Endothelial cell of umbilical vein (primary cell): ENCODE data around the gene PRKAG2. TPM values are rescaled to one million over a fixed set of nuclear protein-coding genes. Genes with fewer than 3 reads are reported as not detected.

Experiments
- BruUV-seq: library from RNA; stranded (reverse); fragments of 400-500 nt; replicated peaks from 2 replicates; lab custom pipeline; 2021; lab: Mats Ljungman, UMichigan
- CTCF ChIA-PET: fragments of 300-600, 350-600 bp; sonication (Branson Sonifier 250); formaldehyde crosslinking; loops from one replicate; lab custom pipeline; 2021; ENCODE audit warnings: antibody characterized with exemption, inconsistent platforms; lab: Charles Lee
- POLR2A ChIA-PET: fragments of 300-600, 350-600 bp; sonication (Branson Sonifier 250); formaldehyde crosslinking; loops from one replicate; lab custom pipeline; 2021; ENCODE audit warnings: antibody characterized with exemption, inconsistent platforms; lab: Charles Lee
- DNase-seq: peaks from one replicate; pipeline ENCODE4 v3.0.0-alpha.2; 2011; ENCODE audit warnings: low read depth, low spot score
- FAIRE-seq: peaks from 2 replicates; lab custom pipeline; 2011; peaks lifted over from hg19 to GRCh38; lab: Jason Lieb, UNC
- H2AFZ ChIP-seq: 2 replicates; pipeline ENCODE4 v1.6.0; 2012; ENCODE audit warnings: low read depth, low read length, control low read depth, inconsistent platforms
- H3K27ac ChIP-seq: 2 replicates; pipeline ENCODE4 v1.5.1; 2011; ENCODE audit warnings: low read depth, mild to moderate bottlenecking, control low read depth, low read length, moderate library complexity; ENCODE audit not compliant: insufficient read depth
- H3K27me3 ChIP-seq, 2 experiments: 2 replicates each; pipeline versions ENCODE4 v1.6.0 to v1.6.1; 2011; ENCODE audit warnings: low read length in 2 of 2, mixed read lengths in 1 of 2; ENCODE audit not compliant: control insufficient read depth in 2 of 2, insufficient read depth in 2 of 2
- H3K36me3 ChIP-seq, 2 experiments: 2 replicates in 1 of 2; 3 replicates in 1 of 2; pipeline ENCODE4 v1.5.1; 2011; ENCODE audit warnings: low read length in 2 of 2, mild to moderate bottlenecking in 1 of 2, moderate library complexity in 1 of 2; ENCODE audit not compliant: control insufficient read depth in 2 of 2, insufficient read depth in 2 of 2; ENCODE audit errors: extremely low read depth in 1 of 2
- H3K4me1 ChIP-seq: 3 replicates; pipeline ENCODE4 v1.5.1; 2011; ENCODE audit warnings: mild to moderate bottlenecking, low read length; ENCODE audit not compliant: control insufficient read depth, insufficient read depth; ENCODE audit errors: extremely low read depth
- H3K4me2 ChIP-seq: 2 replicates; pipeline ENCODE4 v1.6.1; 2011; ENCODE audit warnings: low read length, control low read depth, mixed read lengths; ENCODE audit not compliant: insufficient read depth
- H3K4me3 ChIP-seq, 3 experiments: fragments of 200-600 bp in 1 of 3; sonication (generic), shearing (Covaris generic) in 1 of 3; replicated peaks in 1 of 3; 2 replicates each; pipeline ENCODE4 v1.5.1; 2011 to 2016; ENCODE audit warnings: control low read depth in 3 of 3, low read length in 3 of 3, mild to moderate bottlenecking in 2 of 3, inconsistent platforms in 1 of 3, low read depth in 1 of 3, moderate library complexity in 1 of 3; ENCODE audit not compliant: insufficient read depth in 1 of 3
- H3K79me2 ChIP-seq: 2 replicates; pipeline ENCODE4 v1.6.0; 2012; ENCODE audit warnings: low read length, inconsistent platforms; ENCODE audit not compliant: control insufficient read depth, insufficient read depth
- H3K9ac ChIP-seq: replicated peaks from 2 replicates; pipeline ENCODE3; 2011; ENCODE audit warnings: low read length, control low read depth; ENCODE audit not compliant: insufficient read depth; ENCODE audit errors: extremely low read depth
- H3K9me1 ChIP-seq: replicated peaks from 3 replicates; pipeline ENCODE4 v1.6.0; 2011; ENCODE audit warnings: mild to moderate bottlenecking, low read length; ENCODE audit not compliant: control insufficient read depth, insufficient read depth; ENCODE audit errors: extremely low read depth
- H3K9me3 ChIP-seq: replicated peaks from 2 replicates; pipeline ENCODE4 v1.5.1; 2012; ENCODE audit warnings: low read length, inconsistent platforms; ENCODE audit not compliant: control insufficient read depth, insufficient read depth
- H4K20me1 ChIP-seq: replicated peaks from 2 replicates; pipeline ENCODE3; 2011; ENCODE audit warnings: mild to moderate bottlenecking, low read length; ENCODE audit not compliant: control insufficient read depth, insufficient read depth; ENCODE audit errors: extremely low read depth
- EZH2 ChIP-seq: IDR thresholded peaks from 2 replicates; pipeline ENCODE4 v1.6.1; 2012; ENCODE audit warnings: borderline replicate concordance, low read depth, mild to moderate bottlenecking, moderate library complexity, low read length, inconsistent platforms; ENCODE audit not compliant: severe bottlenecking
- FOS ChIP-seq: IDR thresholded peaks from 2 replicates; pipeline ENCODE4 v1.6.1; 2011; ENCODE audit warnings: mild to moderate bottlenecking, low read length, moderate library complexity, borderline replicate concordance; ENCODE audit not compliant: insufficient read depth
- GATA2 ChIP-seq: IDR thresholded peaks from 2 replicates; pipeline ENCODE4 v1.7.0; 2011; ENCODE audit warnings: low read depth, mild to moderate bottlenecking, moderate library complexity, mixed read lengths, low read length; ENCODE audit not compliant: insufficient read length, insufficient read depth
- JUN ChIP-seq: IDR thresholded peaks from 2 replicates; pipeline ENCODE4 v1.6.1; 2011; ENCODE audit warnings: borderline replicate concordance, low read depth; ENCODE audit not compliant: insufficient read length, insufficient read depth
- MAX ChIP-seq: IDR thresholded peaks from 2 replicates; pipeline ENCODE4 v1.6.1; 2011; ENCODE audit not compliant: insufficient read depth, insufficient read length
- MYC ChIP-seq: IDR thresholded peaks from one replicate; pipeline ENCODE4 v1.6.1; 2011; ENCODE audit warnings: mild to moderate bottlenecking, low read depth, low read length
- POLR2AphosphoS5 ChIP-seq: IDR thresholded peaks from 2 replicates; pipeline ENCODE4 v1.6.1; 2012; ENCODE audit warnings: low read depth, mild to moderate bottlenecking, control low read depth, low read length, moderate library complexity; ENCODE audit not compliant: insufficient read depth
- dilution Hi-C: fragments of 300-500 bp; cut with MboI; formaldehyde crosslinking; loops from one replicate; pipeline ENCODE4 v1.15.0; 2019; ENCODE audit warnings: low sequenced_read_pairs; ENCODE audit not compliant: extremely low pct_ligation_motif_present
- intact Hi-C: fragments of 100-400 bp; cut with micrococcal nuclease; formaldehyde crosslinking; loops from one replicate; pipeline ENCODE4 v1.10.0; 2022
- polyA plus RNA-seq, 4 experiments: library from polyadenylated mRNA; depleted of rRNA in 3 of 4; stranded (reverse) in 3 of 4; unstranded in 1 of 4; fragments of >200 nt; gene quantifications; 2 replicates each; pipeline versions ENCODE4 v1.2.1 to v1.2.3, GENCODE V29; 2011 to 2012; ENCODE audit warnings: missing spikeins in 1 of 4
- total RNA-seq: library from RNA; stranded (reverse); gene quantifications from 2 replicates; pipeline ENCODE4 v1.2.3, GENCODE V29; 2021

PRKAG2 gene
- total and polyA plus RNA-seq, 2 donors (not counting 3 experiments of a cell fraction or from before 2014, with no cell fraction given): 19.3 to 51.5 TPM

DNA sequence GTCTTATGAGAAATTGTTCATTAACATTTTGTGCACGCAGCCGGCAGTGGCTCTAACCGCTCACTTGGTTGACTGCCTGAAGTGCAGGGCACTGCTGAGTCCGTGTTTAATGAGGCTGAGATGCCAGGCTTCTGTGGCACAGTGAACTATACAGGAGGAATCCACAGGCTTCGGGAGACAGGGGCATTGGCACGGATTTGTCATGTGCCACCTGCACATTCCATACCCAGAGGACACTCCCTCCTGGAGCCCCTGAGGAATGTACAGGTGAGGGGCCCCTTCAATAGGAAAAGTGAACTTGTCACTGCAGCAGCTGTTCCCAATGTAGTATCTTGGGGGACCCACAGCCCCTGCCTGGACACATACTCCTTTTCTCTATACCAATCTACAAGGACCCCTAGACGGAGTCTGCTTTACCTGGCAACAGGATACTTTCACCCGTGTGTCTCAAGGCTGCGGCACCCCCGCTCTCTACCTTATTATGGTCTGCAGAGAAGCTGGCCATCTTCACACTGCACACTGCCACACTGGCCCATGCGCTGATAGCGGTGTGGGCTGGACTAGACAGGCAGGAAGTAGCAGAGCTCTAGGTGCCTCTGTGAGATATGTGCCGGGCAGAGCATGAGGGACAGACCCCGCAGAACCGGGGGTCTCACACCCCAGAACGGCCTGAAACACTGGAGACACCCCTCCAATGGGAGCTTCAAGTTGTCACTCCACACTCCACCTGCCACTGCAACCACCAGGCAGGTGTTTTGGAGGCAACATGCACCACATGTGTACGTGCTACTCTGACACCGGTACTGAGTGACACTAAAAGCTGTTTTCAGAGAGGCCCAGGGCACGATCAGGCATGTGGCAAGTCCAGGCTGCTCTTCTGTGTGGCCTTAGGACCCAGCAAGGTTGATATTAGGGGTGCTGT, 285.8 kb downstream of the PRKAG2 start:
- Histone ChIP-seq H3K9me1 (no peaks in the 10 kb centered on the region), H3K4me2 (no peak overlapping the region), H3K4me3 (no peak overlapping the region), H3K79me2 (peaks cover 26% of the 10 kb centered on the region), H3K9me3 (no peaks in the 10 kb centered on the region), H3K27ac (no peak overlapping the region), H3K27me3 (no peaks in the 10 kb centered on the region), H3K9ac (no peak overlapping the region), H3K4me1 (peaks cover 43% of the 10 kb centered on the region), H3K36me3 (peaks cover 0 to 2% of the 10 kb centered on the region in 2 experiments), H2AFZ (no peak overlapping the region), H4K20me1 (no peaks in the 10 kb centered on the region)
- no peak for TF ChIP-seq MYC
- TF ChIP-seq POLR2AphosphoS5: no peak
- TF ChIP-seq MAX: no peak
- no peak for TF ChIP-seq JUN
- no peak for TF ChIP-seq GATA2
- TF ChIP-seq FOS: no peak
- TF ChIP-seq EZH2: no peak
- DNase-seq: no peak
- dilution Hi-C loops (no loop called here), intact Hi-C loops (loop anchor here (5.0 kb wide), 1 partner anchor 96 kb away; no protein-coding TSS in a partner anchor)
- no TSS peak for BruUV-seq
- POLR2A ChIA-PET: no interaction called here
- CTCF ChIA-PET: interaction anchor here (0.5 to 2.3 kb wide), 4 partner anchors 10 to 163 kb away, joined by 3 to 23 read pairs (median 4); no protein-coding TSS in a partner anchor
- FAIRE-seq: no peak
